HUDEP-2 (cell line): ENCODE results near the gene EPPIN.
A peak's percentile ranks its signal among the peaks of the same experiment; 100 is the strongest.
"Not testable (repeated sequence)": the region's sequence is repeated elsewhere in the genome, so short reads cannot be mapped to it uniquely, and the experiment has no call there.

ENCODE experiments used
- DNase-seq, 76 experiments: peaks; one replicate each; lab custom pipeline; 2025; ENCODE audit not compliant: unreplicated experiment in 76 of 76; lab: John Stamatoyannopoulos, UW

Gene EPPIN

DNA sequence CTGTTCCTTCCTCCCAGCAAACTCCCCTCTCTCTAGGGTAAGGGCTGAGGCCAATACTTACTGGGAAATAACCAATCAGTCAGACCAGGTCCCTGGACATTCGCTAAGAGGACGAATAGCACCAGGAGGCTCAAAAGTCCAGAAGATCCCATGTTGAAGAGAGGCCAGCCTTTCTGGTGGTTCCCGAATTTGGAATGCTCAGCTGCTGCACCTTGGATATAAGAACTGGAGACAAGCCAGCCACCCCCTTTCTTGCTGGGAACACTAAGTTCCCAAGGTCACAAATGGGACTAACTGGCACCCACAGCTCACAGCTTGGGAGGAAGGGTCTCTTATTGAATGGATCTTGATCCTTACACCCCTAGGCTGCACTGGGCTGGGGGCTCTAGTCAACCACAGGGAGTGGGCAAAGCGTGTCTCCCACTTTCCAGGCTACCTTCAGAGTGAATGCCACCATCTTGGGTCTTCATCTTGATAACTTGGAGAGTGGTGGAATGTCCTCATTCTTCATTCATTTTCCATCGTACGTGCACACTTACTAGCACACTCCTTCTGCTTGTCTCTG is at the start of gene EPPIN:
TSS of gene EPPIN (minus strand) at position 196 of the 565 bp plus-strand sequence. CDS start at position 152, 44 bp downstream.
- DNase-seq, result no peak

DNA sequence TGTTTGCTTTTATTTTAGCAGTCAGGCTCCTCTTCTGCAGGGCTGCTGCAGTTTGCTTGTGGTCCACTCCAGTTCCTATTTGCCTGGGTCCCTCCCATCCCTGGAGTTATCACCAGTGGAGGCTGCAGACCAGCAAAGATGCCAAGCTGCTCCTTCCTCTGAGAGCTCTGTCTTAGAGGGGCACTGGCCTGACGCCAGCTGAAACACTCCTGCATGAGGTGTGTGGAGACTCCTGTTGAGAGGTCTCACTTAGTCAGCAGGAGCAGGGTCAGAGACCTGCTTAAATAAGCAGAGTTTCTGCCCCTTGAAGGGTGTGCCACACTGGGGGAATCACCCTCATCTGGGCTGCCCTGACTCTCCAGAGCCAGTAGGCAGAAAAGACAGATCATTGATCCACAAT is 48.0 kb upstream of the EPPIN start:
- no peak for DNase-seq

DNA sequence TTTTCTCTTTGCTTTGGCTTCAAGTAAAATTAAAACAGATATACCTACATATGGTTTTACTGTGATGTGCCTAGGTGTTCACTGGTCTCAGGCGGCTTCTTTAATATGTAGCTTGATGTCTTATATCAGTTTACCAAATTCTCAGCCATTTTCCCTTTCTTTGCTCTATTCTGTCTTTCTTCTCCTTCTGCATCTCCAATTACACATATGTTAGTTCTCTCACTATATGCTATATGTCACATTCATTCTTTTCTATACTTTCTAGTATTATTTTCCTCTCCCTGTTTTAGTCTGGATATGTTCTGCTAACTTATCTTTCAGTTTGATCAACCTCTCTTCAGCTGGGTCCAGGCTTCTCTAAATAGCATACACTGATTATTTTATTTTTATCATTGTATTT is 46.3 kb upstream of the EPPIN start:
- no peak for DNase-seq

DNA sequence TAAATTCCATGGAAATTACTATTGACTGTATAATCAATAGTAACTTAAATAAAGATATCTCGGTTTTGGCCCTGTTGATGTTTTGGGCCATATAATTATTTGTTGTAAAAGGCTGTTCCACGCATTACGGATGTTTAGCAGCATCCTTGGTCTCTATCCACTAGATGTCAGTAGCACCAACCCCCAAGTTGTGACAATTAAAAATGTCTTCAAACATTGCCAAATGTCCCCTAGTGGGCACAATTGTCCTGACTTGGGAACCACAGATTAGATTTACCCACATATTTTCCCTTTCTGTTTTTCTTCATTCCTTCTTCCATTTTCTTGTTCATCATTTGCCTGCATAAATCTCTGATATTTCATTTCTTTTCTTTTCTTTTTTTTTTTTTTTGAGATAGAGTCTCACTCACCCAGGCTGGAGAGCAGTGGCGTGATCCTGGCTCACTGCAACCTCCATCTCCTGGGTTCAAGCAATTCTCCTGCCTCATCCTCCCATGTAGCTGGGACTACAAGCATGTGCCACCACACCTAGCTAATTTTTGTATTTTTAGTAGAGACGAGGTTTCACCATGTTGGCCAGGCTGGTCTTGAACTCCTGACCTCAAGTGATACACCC is 45.5 kb upstream of the EPPIN start:
- peak in 40 of 76 experiments; percentile 1 to 62 (median 35) for DNase-seq

DNA sequence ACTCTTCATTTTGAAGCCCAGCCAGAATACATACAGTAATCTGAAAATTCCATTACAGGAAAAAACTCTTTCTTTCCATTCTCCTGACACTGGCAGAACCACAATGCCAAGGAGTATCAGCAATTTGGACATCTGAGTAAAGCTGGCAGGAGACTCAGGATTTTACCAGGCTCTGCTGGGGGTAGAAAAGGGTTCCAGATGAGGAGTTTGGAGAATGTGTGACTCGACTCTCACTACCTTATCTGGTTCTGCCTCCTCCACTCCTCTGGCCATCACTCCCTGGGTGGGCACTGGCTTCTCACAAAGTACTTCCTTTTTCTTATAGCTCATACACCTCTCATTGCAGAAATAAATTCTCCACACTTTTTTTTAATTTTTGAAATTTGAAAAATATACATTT is 42.5 kb upstream of the EPPIN start:
- DNase-seq, result no peak

DNA sequence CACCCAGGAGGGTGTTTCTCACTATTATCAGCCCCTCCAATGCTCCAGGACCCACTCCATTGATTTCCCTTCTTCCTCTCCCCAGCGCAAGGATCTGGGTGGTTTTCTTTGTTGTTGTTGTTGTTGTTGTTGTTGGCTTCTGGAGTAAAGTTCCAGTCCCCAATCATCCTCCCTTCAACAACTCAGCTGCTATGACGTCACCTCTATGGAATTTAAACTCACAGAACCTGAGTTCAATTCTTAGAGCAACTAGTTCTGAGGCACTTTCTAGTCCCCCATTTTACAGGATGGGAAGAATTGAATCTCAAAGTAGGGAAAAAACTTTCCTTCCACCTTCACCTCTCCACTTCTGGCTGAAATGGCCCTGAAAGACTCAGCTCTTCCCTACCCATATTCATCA is 41.6 kb upstream of the EPPIN start:
- DNase-seq, result no peak

DNA sequence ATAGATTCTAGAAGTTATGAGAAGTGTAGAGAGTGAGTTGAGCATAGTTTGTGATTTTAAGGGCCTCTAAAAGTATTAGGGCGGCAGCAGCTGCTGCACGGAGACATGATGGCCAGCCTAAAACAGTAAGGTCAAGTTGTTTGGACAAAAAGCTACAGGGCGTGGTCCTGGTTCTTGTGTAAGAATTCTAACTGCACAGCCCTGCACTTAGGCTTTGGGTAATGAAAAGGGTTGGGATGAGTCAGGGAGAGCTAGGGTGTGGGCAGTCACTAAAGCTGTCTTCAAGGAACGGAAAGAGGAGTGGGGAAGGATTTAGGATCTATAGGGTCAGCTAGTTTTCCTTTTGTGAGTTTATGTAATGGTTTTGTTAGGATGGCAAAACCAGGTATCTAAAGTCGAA is 38.8 kb upstream of the EPPIN start:
- DNase-seq, result not testable (repeated sequence)

DNA sequence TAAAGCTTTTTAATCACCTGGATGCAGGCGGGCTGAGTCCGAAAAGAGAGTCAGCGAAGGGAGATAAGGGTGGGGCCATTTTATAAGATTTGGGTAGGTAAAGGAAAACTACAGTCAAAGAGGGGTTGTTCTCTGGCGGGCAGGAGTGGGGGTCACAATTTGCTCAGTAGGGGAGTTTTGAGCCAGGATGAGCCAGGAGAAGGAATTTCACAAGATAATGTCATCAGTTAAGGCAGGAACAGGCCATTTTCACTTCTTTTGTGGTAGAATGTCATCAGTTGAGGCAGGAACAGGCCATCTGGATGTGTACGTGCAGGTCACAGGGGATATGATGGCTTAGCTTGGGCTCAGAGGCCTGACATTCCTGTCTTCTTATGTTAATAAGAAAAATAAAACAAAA is 37.1 kb upstream of the EPPIN start:
- not testable (repeated sequence) for DNase-seq

DNA sequence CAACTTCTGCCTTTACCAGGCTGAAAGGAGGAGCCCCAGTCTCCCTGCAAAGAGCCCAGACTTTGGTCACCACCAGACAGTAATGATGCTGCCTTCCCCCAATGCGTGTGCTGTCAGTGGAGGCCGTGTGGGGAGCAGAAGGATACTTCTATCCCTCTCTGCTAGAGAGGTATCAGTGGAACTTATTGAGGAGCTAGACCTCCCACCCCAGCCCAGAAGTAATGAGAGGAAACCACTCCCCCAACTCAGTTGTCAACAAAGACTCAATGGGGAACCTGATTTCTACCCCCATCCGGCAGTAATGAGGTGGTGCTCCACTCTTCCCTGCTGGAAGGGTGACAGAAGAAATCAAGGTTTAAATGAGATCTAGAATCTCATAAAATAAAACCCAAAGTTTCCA is 36.3 kb upstream of the EPPIN start:
- DNase-seq, result no peak

DNA sequence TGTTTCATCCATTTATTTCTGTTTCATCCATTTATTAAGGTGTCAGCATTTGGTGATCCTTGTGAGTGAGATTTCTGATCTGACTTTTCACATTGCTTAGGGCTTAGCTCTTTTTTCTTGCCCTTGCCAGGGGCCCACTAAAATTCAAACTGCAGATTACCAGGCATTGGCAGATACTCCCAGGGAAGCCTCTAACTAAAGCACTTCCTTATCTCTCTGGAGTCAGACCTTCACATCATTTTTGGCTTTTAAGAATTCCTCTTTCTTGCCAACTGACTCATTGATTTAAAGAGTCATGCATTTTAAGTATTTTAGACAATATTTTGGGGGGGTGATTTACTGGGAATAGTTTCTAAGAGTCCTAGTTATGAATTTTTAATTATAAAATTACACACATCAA is 34.5 kb upstream of the EPPIN start:
- DNase-seq, result peak in 3 of 76 experiments; percentile 1 to 20 (median 5)

DNA sequence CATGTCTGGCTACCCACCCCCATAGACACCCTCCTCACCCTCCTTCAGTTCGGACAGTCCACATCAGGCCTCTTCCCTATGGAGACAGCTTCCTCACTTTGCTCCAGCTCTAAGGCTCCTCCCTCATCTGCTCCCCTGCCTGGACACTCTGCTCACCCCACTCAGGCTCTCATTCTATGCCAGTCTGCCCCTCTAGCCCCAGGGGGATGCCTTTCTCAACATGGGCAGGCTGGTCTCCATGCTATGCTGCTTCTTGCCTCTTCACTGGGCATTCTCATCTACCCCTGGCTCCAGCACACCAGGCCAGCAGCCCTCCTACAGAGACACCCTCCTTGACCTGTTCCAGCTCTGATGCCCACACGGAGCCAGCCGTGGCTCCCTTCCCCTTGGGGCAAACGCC is 32.0 kb upstream of the EPPIN start, which contains the start of gene WFDC8:
TSS of gene WFDC8 (minus strand) at position 101 of the 400 bp plus-strand sequence. CDS start at position 64, 37 bp downstream.
- no peak for DNase-seq

DNA sequence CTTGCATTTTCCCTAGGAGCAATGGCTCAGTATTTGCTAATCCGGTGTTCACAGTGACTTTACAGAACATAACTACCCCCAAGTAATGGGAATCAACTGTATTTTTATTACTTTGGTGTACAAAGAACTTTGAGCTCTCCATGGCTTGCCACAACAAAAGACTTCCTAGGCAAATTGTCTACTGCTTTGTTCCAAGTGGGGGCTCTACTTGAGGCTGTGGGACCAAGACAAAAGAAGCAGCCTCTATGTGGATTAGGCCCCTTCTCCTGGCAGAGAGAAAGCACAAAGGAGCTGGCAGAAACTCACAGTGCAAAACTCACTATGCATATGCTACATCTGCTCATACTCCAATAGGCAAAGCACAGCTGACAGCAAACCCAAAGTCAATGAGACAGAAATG is 31.0 kb upstream of the EPPIN start:
- no peak for DNase-seq

DNA sequence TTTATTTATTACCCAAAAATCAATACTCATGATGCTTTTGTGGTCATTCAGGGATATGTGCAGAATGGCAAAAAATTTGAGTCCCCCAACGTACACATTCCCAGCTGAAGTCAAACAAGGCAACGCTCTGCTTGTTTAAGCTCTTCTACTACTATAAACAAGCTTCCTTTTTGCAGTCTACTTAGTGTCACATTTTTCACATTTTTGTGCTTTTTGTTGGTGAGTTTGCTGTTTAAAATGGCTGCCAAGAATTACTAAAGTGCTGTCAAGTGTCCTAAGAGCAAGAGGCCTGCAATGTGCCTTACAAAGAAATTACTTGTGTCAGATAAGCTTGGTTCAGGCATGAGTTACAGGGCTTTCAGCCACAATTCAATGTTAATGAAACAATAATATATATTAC is 29.8 kb upstream of the EPPIN start:
- DNase-seq, result no peak

DNA sequence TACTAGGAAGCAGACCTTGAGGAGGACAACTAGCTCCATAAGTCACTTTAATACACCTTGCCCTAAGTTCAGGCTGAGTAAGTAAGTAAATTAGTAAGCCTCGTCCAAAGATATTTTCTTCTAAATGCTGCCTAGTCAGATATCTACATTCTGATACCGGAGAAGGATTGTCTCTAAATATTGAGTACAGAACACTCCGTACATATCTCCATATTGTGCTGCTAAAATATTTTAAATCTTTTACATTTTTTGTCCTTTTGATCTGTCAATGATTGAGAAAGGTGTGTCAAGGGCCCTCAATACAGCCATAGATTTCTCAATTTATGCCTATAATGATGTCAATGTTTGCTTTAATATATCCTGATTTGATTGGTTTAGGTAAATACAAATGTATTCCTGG is 28.7 kb upstream of the EPPIN start:
- no peak for DNase-seq

DNA sequence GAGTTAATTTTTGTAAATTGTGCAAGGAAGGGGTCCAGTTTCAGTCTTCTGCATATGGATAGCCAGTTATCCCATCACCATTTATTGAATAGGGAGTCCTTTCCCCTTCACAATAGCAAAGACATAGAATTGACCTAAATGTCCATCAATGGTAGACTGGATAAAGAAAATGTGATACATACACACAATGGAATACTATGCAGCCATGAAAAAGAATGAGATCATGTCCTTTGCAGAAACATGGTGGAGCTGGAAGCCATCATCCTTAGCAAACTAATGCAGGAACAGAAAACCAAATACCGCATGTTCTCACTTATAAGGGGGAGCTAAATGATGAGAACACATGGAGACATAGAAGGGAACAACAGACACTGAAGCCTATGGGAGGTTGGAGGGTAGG is 22.4 kb upstream of the EPPIN start:
- DNase-seq, result not testable (repeated sequence)

DNA sequence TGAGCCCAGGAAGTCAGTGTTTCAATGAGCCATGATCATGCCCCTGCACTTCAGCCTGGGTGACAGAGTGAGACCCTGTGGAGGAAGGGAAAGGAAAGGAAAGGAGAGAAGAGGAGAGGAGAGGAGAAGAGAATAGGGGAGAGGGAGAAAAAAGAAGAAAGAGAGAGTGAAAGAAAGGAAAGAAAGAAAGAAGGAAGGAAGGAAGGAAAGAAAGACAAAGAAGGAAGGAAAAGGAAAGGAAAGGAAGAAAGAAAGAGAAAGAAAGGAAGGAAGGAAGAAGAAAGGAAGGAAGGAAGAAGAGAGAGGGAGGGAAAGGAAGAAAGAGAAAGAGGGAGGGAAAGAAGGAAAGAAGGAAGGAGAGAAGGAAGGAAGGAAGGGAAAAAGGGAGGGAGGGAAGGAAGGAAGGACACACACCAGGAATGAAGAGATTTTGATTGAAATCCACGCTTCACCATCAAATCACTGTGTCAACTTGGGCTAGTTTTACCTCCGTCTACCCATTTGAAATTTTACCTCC is 17.6 kb upstream of the EPPIN start:
- no peak for DNase-seq

DNA sequence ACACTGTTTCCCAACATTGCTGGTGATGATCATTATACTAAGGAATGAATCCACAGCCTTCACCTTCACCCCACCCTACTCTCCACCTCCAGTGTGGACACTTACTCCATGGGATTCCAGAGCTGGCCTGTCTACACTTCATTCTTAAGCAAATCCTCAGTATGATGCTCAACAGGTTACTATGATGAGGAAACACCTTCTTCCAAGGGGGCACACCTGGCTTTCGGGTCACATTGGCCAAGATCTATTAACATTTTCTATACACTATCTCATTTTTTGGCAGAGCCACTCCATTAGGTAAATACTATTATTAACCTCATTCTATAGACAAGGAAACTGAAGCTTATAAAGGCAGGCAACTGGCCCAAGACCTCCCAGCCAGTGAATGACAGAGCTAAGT is 8.0 kb upstream of the EPPIN start:
- DNase-seq, result no peak

DNA sequence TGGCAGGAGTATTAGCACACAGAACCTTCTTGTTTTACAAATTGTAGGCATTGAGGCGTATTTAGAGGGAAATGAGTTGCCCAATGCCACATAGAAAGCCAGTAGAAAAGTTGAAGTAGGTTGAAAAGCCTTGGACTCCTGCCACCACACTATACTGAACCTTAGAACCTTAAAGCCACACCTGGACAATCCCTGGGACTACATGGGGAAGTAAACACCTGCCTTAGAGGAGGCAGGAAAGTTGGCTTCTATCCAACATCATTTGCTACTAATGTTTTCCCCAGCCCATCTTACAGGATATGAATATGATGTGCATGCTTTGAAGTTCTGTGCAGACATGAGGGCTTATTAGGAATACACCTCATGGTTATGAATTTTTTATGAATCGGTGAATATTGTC is 5.3 kb upstream of the EPPIN start:
- DNase-seq, result no peak

DNA sequence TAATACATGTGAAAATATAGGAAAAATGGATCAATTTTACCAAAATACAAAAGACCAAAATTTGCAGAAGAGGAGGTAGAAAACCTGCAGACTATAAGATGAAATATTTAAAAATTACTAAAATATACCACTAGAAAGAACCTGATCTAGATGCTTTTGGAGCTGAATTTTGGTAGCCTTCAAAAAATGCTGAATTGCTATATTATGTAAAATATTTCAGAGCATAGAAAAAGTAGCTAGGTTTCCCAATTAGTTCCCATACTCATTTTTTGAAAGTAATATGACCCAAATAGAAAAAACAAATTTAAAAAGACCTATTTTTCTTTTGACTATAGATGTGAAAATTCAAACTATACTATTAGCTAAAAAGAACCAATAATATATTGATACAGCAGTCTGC is 3.6 kb upstream of the EPPIN start:
- no peak for DNase-seq

DNA sequence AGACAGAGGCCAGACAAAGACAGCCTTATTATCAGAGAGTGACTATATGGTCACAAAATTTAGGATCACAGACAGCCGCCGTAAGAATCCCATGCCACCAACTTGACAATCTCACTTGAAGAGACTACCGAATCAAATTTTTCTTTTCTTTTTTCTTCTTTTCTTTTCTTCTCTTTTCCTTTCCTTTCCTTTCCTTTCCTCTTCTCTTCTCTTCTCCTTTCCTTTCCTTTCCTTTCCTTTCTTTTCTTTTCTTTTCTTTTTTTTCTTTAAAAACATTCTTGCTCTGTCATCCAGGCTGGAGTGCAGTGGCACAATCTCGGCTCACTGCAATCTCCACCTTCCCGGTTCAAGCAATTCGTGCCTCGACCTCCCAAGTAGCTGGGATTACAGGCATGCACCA is 1.2 kb upstream of the EPPIN start:
- DNase-seq, result no peak

DNA sequence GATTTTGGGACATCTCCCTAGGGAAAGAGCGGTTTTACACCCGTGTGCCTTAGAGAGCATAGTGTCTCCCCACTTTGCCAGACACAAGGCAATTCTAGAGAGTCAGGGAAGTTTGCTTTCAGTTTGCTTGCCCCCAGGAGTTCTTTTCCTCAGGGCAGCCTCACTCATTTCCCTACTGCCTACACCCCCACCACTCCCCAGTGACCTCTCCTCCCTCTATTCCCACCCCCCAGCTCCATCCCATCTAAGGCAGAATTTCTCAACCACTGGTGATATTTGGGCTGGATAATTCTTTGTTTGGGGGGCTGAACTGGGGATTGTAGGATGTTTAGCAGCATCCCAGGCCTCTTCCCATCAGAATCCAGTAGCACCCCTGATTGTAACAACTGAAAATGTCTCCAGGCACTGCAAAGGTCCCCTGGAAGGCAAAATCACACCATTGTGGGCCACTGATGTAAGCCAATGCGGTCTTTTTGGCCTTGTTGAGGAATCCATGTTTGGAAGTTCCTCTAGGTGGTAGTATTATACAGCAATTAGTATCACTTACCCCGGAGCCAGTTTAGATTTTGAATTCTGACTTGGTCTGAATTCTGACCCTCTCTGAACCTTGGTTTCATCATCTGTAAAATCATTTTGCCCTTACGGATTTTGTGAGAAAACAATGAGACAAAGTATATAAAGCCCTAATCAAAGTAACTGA is 1.3 kb downstream of the EPPIN start:
- peak in 3 of 76 experiments; percentile 1 to 16 (median 2) for DNase-seq

DNA sequence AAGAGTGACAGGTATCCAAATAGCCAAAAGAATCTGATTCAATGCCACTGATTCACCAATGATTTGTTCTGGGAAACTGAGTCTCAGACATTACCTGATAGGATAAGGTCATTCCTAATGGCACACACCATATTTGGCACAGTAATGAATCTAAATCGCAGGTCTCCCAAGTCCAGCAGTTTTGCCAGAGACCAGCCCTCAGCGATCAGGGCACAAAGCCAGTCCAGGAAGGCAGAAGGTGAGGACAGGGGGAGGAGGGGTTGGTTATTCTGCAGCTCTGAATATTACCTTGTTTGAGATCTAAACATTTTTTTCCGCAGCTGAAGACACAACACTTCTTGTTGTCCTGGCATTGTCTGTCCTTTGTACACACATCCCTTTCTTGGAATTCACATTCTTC is 1.9 kb downstream of the EPPIN start:
- DNase-seq, result no peak
